Measurements from ENCODE around the gene DCDC2C.
"Not testable (repeated sequence)": the region's sequence is repeated elsewhere in the genome, so short reads cannot be mapped to it uniquely, and the experiment has no call there.

Gene DCDC2C

DNA sequence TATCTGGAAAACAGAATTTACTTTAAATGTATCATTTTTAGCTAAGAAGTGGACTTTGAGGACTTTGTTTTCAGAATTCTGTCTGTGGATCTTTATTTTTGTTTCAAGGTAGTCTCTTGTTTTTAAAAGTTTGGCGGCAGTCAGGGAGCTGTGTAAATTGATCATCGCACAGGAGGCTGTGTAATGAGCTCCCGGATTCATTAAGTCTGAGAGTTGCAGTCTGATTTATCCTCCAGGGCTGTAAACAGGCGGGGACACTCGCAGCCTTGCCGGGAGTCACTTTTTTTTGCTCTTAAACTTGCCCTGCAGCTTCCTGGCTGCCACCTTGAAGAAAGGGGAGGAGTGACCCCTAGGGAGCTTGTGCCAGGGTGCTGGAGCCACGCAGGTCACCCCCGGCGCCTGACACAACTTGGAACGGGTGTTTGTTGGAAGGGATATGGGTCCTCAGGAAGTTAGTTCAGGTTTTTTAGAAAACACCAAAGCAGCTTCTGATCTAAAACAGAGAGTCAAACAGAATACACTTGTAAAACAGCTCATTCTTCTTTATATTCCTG lies 76.2 kb downstream of the DCDC2C start:
- no peak for DNase-seq

DNA sequence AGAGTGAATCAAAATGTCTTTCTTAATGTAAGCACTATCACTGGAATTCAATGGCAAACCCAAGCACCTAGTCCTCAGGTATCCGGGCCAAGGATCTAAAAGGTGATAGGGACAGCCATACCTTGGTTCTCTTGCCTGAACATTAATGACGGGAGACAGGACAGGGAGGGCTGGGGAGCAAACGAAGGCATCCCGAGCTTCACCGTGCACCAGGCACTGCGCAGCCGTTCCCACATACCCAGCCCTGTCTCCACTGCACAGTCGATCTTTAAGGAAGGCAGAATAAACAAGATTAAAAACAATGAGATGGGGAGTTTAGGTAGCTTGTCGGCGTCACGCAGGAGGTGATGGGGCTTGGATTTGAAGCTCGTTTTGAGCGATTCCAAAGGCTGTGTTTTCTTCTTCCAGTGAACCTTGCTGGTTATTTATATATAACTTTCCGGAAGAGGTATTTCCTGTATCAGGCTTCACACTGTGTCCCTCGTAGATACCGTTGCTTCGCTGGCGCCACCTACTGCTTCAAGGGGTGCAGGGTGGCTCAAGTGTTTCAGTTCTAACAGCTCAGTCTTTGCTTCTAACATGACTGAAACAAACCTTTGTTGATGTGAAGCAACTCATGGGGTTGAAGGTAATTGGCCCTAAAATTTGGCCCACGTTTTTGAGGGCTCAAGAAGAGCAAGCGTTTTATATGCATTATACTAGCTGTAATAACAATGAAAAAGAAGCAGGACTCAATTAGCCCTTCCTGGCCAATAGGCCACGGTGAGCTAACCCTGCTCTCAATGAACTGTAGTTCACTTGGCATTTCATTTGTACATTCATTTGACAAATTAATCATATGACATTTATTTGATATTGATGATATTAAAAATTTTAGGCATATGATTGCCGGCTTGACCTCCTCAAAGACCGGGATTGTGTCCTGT lies 77.4 kb downstream of the DCDC2C start:
- peak; percentile 36 to 46 for DNase-seq

DNA sequence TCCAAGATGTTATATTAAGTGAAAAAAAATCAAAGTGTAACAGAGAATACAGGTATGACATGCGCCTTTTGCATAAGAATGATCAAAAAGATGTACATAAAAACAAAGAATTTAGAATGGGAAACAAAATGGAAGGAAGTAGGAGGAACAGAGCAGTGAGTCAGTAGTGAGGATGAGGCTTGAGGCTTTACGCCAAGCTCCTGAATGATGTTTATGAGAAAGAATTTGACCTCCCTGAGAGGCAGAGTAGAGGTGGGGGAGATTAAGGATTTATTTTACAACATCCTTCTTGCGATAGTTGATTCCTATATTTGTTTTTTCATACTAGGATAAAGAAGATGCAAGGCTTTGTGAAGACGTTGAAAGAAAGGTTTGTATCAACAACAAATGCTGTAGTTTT lies 81.4 kb downstream of the DCDC2C start:
- DNase-seq = no peak

DNA sequence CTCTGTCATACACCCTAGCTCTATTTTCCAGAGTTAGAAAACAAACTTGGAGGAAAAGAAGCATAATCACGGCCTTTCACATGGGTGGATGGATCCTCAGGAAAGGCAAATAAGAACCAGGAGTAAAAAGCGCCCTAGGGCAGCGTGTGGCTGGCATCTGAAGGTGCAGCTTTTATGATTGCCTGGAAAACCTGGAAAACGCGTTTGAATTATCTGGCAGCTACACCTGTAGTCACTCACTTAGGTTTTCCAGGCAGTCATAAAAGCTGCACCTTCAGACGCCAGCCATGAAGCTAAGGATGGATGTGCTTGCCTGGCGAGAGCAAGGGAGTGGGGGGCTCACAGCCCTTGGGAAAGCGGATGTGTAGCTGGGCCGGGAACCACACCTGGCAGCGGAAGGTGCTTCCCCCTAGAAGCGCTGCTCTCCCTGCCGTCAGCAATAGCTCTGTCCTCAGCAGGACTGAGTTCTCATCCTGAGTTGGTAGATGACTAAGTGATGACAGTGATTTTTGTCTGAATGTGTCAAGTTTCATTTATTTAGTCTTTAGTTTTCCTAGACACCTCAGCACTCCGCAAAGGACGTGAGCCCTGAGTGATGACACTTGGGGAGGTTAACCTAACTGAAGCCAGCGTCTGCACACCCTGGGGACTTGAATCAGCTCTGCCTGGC lies 82.0 kb downstream of the DCDC2C start:
- DNase-seq = no peak

DNA sequence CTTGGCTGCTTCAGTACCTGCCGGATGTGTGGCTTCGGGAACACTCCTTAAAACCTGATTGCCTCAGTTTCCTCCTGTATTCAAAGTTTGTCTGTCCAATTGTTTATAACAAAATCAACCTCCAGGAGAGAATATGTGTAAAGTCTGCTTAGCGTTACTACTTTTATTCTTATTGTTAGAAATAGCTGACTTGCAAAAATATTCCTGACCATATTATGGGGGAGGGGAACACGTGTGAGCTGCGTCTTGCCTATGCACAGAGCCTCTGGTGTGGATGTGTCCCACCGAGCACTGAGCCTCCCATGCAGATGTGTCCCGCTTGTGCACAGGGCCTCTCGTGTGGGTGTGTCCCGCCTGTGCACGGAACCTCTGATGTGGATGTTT lies 82.5 kb downstream of the DCDC2C start:
- DNase-seq = no peak

DNA sequence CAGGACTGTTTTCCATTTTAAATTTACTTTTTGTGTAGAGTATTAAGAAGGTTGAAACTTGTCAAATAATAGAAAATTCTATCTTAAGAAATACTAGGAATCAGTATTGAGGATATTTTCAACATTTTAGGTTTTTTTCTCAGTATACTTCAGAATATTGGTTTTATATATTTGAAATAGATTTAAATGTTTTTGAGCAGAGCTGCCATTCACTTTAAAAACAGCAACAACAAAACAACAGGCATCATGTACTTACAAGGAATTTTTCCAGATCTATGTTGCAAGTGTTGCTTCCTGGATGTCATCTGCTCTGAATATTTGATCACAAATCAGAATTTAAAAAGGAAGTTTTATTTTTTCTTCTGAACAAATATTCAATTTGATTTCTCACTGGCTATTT lies 84.4 kb downstream of the DCDC2C start:
- no peak for DNase-seq

DNA sequence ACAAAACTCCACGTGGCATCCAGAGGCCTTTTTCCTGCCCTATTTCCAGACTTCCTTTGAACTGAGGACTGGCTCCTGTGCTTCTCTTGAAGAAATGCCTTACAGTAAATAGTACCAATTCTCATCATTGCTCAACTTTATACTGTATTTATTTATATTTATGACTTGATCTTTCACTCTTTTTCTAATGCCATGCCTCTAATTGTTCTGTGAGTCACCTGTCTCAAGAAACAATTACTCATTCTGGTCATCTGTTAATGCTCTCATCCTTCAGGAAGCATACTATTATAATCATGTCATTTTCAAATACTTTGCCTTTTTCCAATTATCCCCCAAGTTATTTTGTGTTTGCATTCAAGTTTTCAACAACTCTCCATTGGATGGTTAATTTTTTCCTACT lies 85.9 kb downstream of the DCDC2C start:
- DNase-seq = no peak

DNA sequence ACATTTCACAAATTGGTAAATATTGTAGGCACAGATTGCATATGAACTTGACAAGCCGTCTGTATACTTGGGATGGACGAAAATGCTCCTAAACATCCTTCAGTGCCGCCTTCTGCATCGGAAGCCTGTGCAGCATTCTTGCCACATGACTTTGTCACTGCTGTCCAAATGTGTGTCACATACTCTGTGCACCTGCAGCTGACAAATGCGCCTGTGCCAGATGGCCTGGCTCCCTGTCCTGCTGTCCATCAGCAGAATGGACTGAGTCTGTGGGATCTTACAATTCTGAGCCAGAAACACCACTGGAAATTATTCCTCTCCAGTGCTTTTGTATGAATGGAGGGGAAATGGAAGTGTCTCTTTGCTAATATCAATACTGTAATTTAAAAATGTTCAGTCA lies 89.9 kb downstream of the DCDC2C start:
- no peak for DNase-seq

DNA sequence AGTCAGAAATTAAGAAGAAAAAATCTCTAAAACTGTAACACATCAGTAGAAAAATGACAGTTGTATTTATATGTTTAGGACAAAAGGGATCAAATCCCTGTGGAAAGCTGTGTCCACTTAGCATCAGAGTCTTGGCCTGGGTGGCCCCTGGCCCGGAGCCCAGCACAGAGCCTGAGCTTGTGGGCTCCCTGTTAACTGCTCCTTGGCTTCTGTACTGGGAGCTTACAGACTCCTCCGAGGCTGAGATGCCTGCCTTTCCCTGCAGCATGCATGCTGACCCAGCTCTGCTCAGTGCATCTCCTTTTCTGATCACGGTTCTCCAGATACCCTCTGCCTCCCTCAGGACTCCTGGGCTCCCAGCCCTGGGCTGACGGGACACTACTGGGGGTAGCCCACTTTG lies 98.1 kb downstream of the DCDC2C start:
- no peak for DNase-seq

DNA sequence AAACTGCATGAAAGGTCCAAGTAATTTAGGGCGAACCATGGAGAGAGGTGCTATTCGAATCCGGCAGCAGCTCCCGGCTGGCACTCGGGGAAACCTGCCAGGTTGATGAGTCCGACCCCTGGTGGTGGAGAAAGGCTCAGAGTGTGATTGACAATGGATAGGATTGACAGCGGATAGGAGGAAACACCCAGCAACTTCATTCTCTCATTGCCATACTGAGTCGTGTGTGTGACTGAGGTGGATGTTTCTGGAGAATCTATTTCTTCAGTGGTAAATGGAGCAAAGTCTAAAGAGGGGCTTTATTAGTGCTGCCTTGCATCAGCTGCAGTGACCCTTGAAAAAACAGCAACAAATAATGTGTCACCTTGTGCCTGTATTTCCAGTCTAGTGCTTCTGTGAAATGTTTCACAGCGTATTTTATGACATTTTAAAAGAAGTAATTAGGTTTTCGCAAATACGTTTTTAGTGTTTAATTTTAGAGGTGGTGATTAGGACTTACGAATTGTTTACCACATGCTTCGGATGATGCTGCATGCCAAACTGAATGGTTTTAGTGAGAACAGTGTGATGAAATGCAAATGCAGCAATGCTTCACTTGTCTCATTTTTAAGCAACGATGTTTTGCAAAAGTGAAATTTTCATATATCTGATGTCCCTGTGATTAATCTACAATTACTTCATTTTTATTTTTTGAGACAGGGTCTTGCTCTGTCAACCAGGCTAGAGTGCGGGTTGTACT lies 102.0 kb downstream of the DCDC2C start:
- DNase-seq = no peak

DNA sequence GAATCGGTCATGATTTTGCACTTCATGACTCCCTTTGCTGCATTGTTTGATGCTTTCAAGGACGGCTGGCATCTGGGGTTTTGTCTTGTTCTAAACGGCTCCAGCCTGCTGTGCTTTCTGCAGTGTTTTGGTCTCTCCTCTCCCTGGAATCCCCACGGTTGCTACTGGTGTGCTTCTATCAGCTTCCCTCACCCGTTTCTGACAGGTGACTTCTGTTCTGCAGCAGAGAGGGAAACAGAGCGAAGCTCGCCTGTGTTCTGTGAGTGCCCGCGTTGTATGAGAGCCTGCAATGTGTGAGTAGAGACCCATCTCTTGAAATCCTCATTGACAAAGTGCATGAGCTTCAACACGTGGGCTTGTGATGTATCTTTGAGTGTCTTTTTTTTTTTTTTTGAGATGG lies 102.8 kb downstream of the DCDC2C start:
- DNase-seq = no peak

DNA sequence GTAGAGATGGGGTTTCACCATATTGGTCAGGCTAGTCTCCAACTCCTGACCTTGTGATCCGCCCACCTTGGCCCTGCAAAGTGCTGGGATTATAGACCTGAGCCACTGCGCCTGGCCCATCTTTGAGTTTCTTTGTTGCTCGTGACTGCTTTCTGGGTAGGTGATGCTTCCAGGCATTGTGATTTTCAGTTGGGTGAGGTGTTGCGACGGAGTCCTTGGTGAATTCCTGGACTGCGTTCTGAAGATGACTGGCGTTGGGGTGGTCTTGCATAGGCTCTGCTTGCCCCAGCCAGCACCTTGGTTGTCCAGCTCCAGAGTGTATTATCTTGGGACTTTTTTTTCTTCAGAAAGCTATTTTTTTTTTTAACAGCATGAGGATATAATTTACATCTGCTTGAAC lies 103.4 kb downstream of the DCDC2C start:
- no peak for DNase-seq

DNA sequence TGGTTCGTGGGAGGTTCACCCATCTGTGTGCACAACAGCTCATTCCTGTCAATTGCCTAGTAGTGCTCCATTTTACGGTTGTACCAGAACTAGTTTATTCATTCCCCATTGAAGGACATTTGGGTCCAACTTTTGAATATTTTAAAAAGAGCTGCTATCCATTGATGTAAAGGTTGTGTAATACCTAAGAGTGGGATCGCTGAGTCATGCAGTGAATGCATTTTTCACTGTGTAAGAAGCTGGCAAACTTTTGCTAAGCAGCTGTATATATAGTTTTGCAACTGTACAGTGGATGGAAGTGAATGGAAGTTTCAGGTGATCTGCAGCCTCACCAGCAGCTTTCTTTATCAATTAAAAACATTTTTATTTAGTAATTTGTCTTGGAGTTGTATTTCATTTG lies 104.5 kb downstream of the DCDC2C start:
- DNase-seq = no peak

DNA sequence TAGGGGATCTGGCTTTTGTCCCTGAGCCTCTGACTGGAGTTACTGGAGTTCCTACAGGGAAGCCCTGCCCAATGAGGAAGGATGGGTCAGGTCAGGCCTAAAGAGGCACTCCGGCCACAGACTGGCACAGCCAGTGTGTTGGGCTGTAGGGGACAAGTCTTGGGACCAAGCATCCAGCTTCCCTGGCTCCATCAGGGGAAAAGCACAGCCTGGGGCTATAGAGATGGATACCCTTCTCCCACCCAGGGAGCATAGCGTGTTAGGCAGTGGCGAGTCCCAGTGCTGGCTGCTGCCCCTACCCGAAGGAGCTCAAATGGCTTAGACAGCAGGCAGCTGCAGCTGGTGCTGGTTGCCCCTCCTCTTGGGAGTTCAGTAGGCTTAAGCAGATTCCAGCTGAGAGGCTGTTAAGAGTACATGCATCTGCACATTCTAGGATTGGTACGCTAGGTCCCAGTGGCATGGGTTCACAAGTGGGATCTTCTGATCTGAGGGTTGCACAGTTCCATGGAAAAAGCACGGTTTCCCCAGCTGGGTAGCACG lies 111.4 kb downstream of the DCDC2C start:
- no peak for DNase-seq

DNA sequence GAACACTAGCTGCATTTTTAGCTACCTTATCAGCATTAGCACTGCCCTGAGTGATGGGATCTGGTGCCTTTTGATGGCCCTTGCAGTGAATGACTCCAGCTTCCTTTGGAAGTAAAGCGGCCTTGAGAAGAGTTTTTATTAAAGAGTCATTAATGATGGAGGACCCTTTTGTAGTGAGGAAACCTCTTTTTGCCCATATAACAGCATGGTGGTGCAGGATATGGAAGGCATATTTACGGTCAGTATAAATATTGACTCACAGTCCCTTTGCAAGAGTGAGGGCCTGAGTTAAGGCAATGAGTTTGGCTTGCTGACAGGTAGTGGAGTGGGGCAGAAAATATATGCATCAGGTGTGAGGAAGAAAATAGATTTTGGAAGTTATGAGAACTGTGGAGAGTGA lies 113.8 kb downstream of the DCDC2C start:
- not testable (repeated sequence) for DNase-seq

DNA sequence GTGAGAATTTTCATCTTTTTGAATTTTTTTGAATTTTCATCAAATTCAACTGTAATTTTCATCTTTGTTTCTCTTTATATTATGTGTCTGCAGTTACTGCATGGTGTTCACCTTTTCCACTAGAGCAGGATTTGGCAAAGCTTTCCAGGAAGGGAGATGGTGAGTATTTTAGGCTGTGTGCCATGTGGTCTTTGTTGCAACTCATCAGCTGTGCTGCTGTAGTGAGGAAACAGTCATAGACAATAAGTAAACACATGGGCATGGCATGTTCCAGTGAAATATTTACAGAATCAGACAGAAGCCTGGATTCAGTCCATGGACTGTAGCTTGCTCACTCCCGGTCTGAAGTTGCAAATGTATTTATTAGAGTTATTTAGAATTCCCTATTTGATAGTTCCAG lies 120.4 kb downstream of the DCDC2C start:
- no peak for DNase-seq

DNA sequence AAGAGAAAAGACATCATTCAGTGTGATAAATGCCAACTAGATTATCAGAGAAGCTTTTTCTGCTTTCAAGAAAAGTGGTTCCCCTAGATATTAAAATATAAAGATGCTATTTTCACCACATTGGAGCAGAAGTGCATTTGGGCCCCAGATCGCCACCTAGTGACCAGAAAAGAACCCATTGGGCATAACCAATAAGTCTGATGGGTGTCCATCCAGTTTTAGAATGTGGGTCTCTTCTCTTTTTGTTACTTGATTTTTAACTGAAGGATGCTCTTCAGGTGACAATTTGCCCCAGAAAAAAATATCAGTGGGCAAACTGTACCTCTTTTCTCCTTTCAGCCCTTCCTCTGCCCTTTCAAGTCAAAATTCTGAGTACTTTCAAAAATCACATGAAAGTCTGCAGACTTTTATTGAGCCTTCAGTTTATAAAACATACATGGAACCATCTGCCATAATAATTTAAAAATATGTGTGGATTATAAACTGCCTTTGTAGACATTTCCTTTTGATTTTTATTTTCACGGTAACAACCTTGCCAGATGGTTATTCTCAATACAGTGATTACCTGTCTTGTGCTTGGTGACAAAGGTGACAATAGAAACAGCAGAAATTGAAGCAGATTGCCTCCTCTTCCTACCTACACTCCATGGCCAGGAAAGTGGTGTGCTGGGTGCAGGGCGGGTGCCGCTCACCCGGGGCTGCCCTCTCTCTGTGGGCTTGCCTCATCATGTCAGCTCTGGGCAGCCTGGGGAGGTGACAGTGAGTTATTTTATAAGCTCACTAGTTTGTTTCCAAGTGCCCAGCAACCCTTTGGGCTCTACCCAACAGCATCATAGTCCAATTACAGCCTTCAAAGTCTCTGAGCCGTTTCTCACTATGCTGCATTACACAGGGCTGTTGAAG lies 124.5 kb downstream of the DCDC2C start:
- no peak for DNase-seq

DNA sequence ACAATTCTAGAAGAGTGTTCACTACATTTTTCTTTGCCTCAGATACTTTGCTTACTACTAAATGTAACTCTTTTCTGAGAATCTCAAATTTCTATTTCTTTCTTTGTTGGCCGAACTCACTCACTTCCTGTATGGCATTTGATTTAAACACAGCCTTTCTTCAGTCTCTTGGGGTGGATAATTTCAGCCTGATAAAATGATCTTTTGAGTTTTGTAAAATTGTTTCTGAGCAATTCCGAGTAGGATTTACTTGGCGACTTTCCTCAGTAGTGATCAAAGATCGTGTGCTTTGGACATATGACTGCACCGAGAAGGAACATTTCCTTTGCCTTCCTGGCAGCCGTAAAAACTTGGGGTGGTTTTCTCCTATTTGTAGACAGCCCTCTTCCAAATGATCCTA lies 127.4 kb downstream of the DCDC2C start:
- no peak for DNase-seq

DNA sequence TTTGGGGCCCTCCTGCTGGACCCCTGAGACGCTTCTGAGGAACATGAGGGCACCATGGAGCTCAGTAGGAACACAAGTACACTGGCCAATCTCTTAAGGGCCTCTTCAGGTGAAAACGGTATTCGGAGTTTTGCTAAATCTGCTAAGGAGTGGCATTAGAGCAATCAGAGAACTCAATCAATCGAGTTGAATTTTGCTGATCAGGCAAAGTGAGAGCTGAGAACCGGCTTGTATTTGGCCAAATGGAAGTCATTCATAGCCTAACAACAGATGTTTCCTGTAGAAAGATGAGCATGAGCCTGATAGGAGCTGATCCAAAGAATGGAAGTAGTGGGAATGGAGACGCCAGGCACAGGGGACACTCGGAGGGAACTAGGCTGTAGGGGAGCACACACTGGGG lies 133.7 kb downstream of the DCDC2C start:
- no peak for DNase-seq

DNA sequence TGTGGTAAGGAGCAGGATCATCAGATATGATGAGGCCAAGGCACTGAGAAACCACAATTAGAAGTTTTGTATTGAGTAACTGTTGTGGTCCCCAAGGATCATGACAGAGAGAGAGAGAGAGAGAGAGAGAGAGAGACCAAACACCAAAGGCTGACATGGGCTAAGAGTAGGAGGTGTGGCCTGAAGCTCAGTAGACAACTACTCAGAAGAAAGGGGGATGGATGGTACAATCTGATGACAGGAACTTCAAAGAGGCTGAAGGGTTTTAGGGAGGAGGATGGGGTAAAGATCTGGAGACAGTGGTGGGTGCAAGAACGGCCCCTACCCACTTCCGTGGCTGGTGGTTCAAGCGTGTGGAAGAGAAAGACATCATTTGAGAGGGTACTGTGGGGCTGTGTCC lies 135.0 kb downstream of the DCDC2C start:
- DNase-seq = no peak

DNA sequence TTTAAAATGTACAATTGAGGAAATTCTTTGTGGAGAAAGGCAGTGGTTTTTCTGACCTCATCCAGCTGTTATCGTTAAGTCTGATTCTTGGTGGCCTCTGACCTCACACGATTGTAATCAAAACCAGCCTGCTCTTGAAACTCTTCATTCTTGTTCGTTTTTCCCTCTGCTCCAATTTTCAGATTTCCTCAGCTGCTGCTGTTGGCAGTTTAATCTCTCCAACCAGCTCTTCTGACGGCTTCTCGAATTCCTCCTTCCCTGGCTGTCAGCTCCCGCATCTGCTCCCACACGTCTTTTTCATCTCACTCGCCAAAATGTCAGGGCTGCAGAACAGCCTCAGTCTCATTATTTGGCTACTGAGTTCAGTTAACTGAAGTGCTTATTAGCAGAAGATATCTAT lies 136.1 kb downstream of the DCDC2C start:
- no peak for DNase-seq

DNA sequence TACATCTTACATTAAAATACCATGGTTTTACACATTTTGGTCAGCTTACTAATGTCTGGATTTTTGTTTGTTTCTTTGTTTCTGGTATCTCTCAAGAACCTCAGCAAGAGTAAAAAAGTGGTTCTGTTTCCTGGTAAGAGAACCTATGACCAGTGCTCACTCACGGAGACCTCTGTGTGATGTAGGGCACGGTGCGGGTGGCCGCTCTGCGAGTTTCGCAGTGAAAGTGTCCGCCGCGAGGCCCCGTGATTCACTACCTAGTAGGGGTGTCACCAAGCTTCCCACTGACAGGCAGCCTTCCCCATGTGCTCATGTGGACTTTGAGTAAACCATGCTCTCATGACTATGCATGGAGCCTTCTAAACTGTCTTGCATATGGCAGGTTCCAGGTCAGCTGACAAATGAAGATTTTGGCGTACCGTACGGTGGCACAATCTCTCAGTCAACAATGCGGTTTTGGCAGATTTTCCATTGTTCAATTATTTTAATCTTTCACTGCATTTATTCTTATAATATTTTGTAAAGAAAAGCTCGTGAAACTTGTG lies 137.3 kb downstream of the DCDC2C start:
- no peak for DNase-seq
